Epithelial cell of esophagus (primary cell): ENCODE results near the gene STAT4.

Experiments
- DNase-seq: peaks from one replicate; pipeline ENCODE4 v3.0.0; 2010; ENCODE audit warnings: low read depth
- H3K4me3 ChIP-seq: 2 replicates; pipeline ENCODE4 v1.5.1; 2011; ENCODE audit warnings: mild to moderate bottlenecking, low read length, control low read depth
- CTCF ChIP-seq: IDR thresholded peaks from 2 replicates; pipeline ENCODE4 v1.5.1; 2011; ENCODE audit warnings: low read depth, mild to moderate bottlenecking, low read length, control low read depth, inconsistent platforms; ENCODE audit not compliant: insufficient read depth; ENCODE audit errors: missing control alignments

Gene STAT4

GRCh38 chr2:191003405-191004309, 147.1 kb downstream of the STAT4 start:
- no peak overlapping the region for H3K4me3 ChIP-seq
- no peak for DNase-seq
- TF ChIP-seq CTCF: no peak

GRCh38 chr2:191001624-191002023, 149.2 kb downstream of the STAT4 start:
- TF ChIP-seq CTCF: no peak
- no peak for DNase-seq

GRCh38 chr2:191001032-191001431, 149.8 kb downstream of the STAT4 start:
- no peak overlapping the region for H3K4me3 ChIP-seq
- TF ChIP-seq CTCF: no peak
- DNase-seq: peak; percentile 97

More at GRCh38 chr2:191001624-191002023, 149.2 kb downstream of the STAT4 start:
- no peak overlapping the region for H3K4me3 ChIP-seq

- no peak overlapping the region for H3K4me3 ChIP-seq
- no peak for TF ChIP-seq CTCF
- DNase-seq: no peak
These were observed 150.7 kb downstream of the STAT4 start for GRCh38 chr2:190999949-191000665.

GRCh38 chr2:190999058-190999457, 151.7 kb downstream of the STAT4 start:
- TF ChIP-seq CTCF: no peak
- H3K4me3 ChIP-seq: no peak overlapping the region
- DNase-seq: no peak

- no peak overlapping the region for H3K4me3 ChIP-seq
- no peak for DNase-seq
- no peak for TF ChIP-seq CTCF
These were observed 153.2 kb downstream of the STAT4 start for GRCh38 chr2:190997526-190998113.
